Stimulated activated CD8-positive, alpha-beta memory T cell treated with anti-CD3 and anti-CD28 coated beads, Interleukin-15, amount 100 ng/mL, for 48 hours (primary cell): ENCODE data around the gene TMEM52.
"Not testable (repeated sequence)": the region's sequence is repeated elsewhere in the genome, so short reads cannot be mapped to it uniquely, and the experiment has no call there.

ENCODE experiments used
- DNase-seq, 2 donors: peaks; one replicate each; pipeline ENCODE4 v3.0.0-alpha.2; 2020; ENCODE audit warnings: low read depth in 2 of 2

Gene TMEM52

GRCh38 chr1:1894354-1895059, 24.6 kb downstream of the TMEM52 start:
- DNase-seq, result no peak

GRCh38 chr1:1893997-1894353, 25.1 kb downstream of the TMEM52 start:
- no peak for DNase-seq

GRCh38 chr1:1893291-1893985, 25.6 kb downstream of the TMEM52 start:
- no peak for DNase-seq

GRCh38 chr1:1892763-1893120, 26.3 kb downstream of the TMEM52 start:
- DNase-seq, result no peak

GRCh38 chr1:1892079-1892762, 26.9 kb downstream of the TMEM52 start:
- DNase-seq, result no peak

- DNase-seq, result peak; percentile 58 to 60
These were observed 27.6 kb downstream of the TMEM52 start for GRCh38 chr1:1891349-1892078.

GRCh38 chr1:1890506-1891348, 28.4 kb downstream of the TMEM52 start, which contains the start of gene GNB1:
Gene GNB1, minus strand, starts transcription at chr1:1891087. Its CDS starts 65,634 bp downstream, at chr1:1825453.
- DNase-seq, result peak; percentile 82 to 85

GRCh38 chr1:1889847-1890505, 29.1 kb downstream of the TMEM52 start:
- peak; percentile 22 to 31 for DNase-seq

GRCh38 chr1:1889090-1889750, 29.9 kb downstream of the TMEM52 start:
- no peak for DNase-seq

GRCh38 chr1:1883890-1884289, 35.2 kb downstream of the TMEM52 start:
- DNase-seq, result not testable (repeated sequence)

GRCh38 chr1:1883092-1883873, 35.8 kb downstream of the TMEM52 start:
- no peak for DNase-seq

GRCh38 chr1:1881727-1882126, 37.4 kb downstream of the TMEM52 start:
- DNase-seq, result no peak

GRCh38 chr1:1880617-1881312, 38.3 kb downstream of the TMEM52 start:
- DNase-seq, result no peak

- DNase-seq, result no peak
These were observed 39.1 kb downstream of the TMEM52 start for GRCh38 chr1:1879942-1880341.

- no peak for DNase-seq
These were observed 41.1 kb downstream of the TMEM52 start for GRCh38 chr1:1877865-1878436.

- DNase-seq, result no peak
These were observed 42.6 kb downstream of the TMEM52 start for GRCh38 chr1:1876335-1876930.

- peak in 1 of 2 donors; percentile 44 for DNase-seq
These were observed 43.1 kb downstream of the TMEM52 start for GRCh38 chr1:1875932-1876331.

- DNase-seq, result no peak
These were observed 44.2 kb downstream of the TMEM52 start for GRCh38 chr1:1874901-1875300.
